Limb (tissue), 2 donors: ENCODE data around the gene CSHL1.
"Not testable (repeated sequence)": the region's sequence is repeated elsewhere in the genome, so short reads cannot be mapped to it uniquely, and the experiment has no call there.

Experiments used
- DNase-seq, 2 donors: peaks; one replicate each; pipeline ENCODE4 v3.0.0-alpha.2; 2016; ENCODE audit errors: extremely low spot score in 2 of 2

The CSHL1 gene

GRCh38 chr17:63889026-63889848 is 21.8 kb downstream of the CSHL1 start:
- peak; percentile 29 to 46 for DNase-seq

GRCh38 chr17:63885119-63885518 is 25.9 kb downstream of the CSHL1 start:
- not testable (repeated sequence) for DNase-seq

GRCh38 chr17:63882626-63883126 is 28.4 kb downstream of the CSHL1 start:
- not testable (repeated sequence) for DNase-seq

GRCh38 chr17:63881935-63882601 is 29.0 kb downstream of the CSHL1 start, which contains the start of gene GH2:
GH2 (minus strand) TSS chr17:63881944; CDS start chr17:63881801, 143 bp downstream.
- DNase-seq, result peak; percentile 6 to 59

- DNase-seq, result not testable (repeated sequence)
Measured at GRCh38 chr17:63881337-63881736, 29.7 kb downstream of the CSHL1 start.

GRCh38 chr17:63880706-63881105 is 30.4 kb downstream of the CSHL1 start:
- DNase-seq, result no peak

- not testable (repeated sequence) for DNase-seq
Measured at GRCh38 chr17:63878413-63878812, 32.6 kb downstream of the CSHL1 start.

GRCh38 chr17:63874693-63875092 is 36.4 kb downstream of the CSHL1 start:
- DNase-seq, result not testable (repeated sequence)

GRCh38 chr17:63874061-63874626 is 36.9 kb downstream of the CSHL1 start:
- not testable (repeated sequence) for DNase-seq

- DNase-seq, result not testable (repeated sequence)
Measured at GRCh38 chr17:63873577-63873976, 37.5 kb downstream of the CSHL1 start, which contains the start of gene CSH2. CSH2 (minus strand) TSS chr17:63873677; CDS start chr17:63873614, 63 bp downstream.

GRCh38 chr17:63871646-63872365 is 39.3 kb downstream of the CSHL1 start:
- DNase-seq, result not testable (repeated sequence)

- DNase-seq, result not testable (repeated sequence)
Measured at GRCh38 chr17:63870292-63870665, 40.8 kb downstream of the CSHL1 start.

GRCh38 chr17:63869491-63870291 is 41.4 kb downstream of the CSHL1 start:
- not testable (repeated sequence) for DNase-seq

GRCh38 chr17:63866625-63867024 is 44.4 kb downstream of the CSHL1 start:
- not testable (repeated sequence) for DNase-seq
